SKM-1 treated with dmso at 0.1 percent for 144 hours (cell line): ENCODE results near the gene COMMD4.
"Not testable (repeated sequence)": the region's sequence is repeated elsewhere in the genome, so short reads cannot be mapped to it uniquely, and the experiment has no call there.

Experiments used
- DNase-seq: peaks from one replicate; lab custom pipeline; 2025; ENCODE audit not compliant: unreplicated experiment; lab: John Stamatoyannopoulos, UW

The COMMD4 gene

DNA sequence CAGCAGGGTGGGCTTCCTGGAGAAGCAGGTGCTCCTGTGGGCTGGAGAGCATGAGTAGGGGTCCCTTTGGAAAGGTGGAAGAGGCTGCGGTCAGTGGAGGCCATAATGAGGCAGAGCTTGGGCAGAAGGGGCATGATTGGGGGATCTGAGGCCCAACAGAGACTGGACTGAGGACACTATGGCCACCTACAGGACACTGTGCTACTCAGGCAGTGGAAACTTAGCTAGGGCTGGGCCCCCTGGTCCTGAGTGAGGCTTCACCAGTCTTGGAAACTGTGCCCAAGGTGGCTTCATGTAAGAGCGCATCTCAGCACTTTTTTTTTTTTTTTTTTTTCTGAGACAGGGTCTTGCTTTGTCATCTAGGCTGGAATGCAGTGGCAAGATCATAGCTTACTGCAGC lies 6.3 kb upstream of the COMMD4 start:
- DNase-seq, result no peak

DNA sequence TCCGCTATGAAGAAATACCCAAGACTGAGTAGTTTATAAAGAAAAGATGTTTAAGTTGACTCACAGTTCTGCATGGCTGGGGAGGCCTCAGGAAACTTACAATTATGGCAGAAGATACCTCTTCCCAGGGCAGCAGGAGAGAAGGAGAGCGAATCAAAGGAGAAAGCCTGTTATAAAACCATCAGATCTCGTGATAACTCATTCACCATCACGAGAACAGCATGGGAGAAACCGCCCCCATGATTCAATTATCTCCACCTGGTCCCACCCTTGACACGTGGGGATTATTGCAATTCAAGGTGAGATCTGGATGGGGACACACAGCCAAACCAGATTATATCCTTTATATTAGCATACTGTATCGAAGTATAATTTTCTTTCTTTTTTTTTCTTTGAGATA lies 3.8 kb upstream of the COMMD4 start:
- DNase-seq, result not testable (repeated sequence)

DNA sequence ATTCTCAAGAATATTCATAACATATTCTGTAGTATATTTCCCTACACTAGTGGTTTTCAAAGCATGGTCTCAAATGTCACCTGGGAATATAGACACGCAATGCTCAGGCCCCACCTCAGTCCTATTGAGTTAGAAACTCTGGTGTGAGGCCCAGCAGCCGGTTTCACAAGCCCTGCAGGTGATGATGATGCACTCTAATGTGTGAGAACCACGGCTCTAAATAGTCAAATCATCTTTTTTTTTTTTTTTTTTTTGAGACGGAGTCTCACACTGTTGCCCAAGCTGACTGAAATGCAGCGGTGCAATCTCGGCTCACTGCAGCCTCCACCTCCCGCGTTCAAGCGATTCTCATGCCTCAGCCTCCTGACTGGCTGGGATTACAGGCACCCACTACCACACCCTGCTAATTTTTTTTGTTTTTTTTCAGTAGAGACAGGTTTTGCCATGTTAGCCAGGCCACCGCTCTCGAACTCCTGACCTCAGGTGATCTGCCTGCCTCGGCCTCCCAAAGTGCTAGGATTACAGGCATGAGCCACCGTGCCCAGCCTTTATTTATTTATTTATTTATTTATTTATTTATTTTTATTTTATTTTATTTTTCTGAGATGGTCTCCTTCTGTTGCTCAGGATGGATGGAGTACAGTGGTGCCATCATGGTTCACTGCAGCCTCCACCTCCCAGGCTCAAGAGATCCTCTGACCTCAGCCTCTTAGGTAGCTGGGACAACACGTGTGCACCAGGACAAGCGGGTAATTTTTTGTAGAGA lies 2.0 kb upstream of the COMMD4 start:
- not testable (repeated sequence) for DNase-seq

DNA sequence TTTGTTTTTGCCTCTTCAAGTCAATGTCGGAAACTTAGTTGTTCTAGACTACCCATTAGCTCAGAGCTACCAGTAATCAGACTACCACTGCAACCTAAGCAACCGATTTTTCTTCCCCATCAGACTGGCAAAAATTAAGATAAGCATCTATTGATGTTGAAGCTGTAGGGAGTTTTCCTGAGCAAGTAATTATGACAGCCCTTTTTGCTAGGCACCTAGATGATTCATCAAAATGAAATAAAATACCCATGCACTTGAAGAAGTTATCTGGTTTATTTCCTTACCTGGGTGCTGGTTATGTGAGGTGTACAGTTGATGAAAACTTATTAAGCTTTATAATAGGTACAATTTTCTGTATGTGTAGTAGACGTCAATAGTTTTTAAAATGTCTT lies 554 bp upstream of the COMMD4 start:
- DNase-seq, result no peak

DNA sequence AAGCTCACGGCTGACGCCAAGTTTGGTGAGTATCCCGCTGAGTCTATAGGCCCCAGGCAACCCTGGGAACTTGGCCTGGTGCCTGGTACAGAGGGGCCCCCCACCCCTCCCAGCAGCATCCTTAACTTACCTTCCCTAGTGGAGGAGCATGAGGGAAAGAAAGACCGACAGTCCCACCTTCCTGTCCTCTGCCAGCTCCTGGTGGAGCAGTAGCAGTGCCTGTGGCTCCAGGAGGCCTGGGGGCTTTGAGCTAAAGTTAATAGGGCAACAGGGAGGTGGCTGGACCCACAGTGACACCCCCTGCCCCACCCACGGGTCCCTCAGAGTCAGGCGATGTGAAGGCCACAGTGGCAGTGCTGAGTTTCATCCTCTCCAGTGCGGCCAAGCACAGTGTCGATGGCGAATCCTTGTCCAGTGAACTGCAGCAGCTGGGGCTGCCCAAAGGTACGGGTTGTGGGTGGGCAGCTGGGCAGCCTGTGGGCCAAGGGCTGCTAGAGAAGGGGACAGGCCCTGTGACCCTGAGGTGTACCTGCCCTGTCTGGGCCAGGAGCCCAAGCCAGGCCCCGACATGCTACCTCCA lies 2.9 kb downstream of the COMMD4 start:
- no peak for DNase-seq

DNA sequence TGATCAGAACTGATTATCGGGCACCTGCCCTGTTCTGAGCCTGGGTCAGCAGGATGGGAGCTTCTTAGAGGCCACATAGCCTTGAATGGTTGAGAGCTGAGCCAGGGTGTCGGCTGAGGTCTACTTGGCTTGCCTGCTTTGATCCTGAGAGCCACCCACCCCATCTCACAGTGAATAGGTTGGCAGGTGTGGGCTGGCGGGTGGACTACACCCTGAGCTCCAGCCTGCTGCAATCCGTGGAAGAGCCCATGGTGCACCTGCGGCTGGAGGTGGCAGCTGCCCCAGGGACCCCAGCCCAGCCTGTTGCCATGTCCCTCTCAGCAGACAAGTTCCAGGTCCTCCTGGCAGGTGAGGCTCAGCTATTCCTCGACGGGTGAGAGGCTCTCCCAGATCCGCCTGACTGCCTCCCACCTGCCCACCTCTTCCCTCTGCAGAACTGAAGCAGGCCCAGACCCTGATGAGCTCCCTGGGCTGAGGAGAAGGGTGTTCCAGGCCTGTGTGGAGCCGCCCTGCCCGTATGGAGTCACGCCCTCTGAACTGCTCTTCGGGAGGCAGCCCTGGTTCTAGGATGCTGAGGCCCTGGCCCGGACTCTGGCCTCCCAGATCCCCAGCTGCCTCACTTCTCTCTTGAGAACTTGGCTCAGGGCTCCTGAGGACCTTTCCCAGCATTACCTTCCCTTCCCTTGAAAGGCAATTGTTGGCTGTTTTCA lies 3.8 kb downstream of the COMMD4 start:
- no peak for DNase-seq

DNA sequence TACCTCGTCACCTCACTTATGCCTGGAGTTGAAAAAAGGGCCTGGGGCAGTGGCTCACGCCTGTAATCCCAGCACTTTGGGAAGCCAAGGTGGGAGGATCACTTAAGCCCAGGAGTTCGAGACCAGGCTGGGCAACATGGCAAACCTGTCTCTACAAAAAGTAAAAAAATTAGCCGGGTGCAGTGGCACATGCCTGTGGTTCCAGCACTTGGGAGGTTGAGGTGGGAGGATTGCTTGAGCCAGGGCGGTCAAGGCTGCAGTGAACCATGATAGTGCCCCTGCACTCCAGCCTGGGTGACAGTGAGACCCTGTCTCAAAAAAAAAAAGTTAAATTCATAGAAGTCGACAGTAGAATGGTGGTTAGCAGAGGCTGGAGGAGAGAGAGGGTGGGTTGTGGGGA lies 6.4 kb downstream of the COMMD4 start:
- DNase-seq, result no peak

DNA sequence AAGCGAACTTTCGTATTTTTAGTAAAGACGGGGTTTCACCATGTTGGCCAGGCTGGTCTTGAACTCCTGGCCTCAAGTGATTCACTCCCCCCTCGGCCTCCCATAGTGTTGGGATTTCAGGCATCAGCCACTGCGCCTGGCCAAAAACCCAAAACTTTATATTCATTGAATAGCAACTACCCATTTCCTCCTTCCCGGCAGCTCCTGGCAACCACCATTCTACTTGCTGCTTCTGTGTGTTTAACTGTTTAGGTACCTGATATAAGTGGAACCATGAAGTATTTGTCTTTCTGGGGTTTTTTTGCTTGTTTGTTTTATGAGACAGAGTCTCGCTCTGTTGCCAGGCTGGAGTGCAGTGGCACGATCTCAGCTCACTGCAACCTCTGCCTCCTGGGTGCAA lies 8.1 kb downstream of the COMMD4 start:
- DNase-seq, result not testable (repeated sequence)

DNA sequence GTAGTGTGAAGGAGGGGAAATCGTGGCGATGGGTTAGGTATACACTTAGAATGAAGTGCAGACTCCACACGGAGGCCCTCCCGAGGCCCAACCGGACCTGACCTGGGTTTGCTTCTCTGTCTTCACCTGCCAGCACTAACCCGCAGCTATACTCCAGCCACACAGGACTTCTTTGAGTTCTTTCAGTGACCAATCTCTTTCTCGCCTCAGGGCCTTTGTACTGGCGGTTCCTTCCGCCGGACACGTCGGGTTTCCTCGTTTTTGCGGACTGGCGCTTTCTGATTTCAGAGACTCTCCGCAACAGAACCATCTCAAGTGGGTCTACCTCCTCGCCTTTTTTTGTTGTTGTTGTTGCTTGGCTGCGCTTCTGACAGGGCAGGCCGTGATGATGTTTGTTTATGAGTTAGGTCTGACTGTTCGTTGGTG lies 10.9 kb downstream of the COMMD4 start, which contains the start of gene NEIL1:
TSS of gene NEIL1 (plus strand) at position 244 of the 426 bp plus-strand sequence. CDS start 1,867 bp downstream, outside the sequence.
- no peak for DNase-seq

DNA sequence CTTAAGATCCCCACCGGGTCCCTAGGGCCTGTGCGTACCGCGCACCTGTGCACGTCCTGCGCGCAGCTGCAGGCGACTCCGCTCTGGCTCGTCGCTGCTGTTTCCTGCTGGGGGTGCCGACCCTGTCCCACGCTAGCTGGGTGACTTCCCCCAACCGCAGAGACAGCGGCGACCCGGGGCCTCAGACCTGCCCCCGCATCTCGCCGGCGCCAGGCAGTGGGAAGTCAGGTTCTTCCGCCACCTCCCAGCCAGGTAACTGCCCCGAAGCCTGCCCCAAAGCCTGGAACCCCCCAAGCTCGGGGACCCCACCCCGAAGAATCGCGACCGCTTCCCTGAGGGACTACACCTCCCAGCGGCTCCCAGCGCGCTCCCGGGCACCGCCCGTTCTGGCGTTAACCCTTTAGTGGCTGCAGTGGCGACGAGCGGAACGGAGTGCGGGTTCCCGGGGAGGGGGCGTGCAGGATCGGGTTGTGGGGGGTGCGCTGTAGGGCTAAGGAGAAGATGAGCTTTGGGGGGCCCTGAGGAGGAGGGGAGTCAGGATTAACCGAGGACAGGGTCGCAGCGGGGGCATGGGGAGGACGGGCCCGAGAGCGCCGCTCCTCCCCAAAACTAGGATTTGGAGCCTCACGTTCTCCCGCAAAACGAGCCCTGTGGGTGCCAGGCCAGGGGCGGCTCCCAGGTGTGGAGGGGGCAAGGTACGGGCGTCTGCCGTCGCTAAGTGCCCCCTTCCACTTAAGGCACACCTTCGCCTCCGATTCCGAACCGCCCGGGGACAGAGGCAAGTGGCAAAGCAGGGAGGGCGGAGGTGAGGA lies 11.6 kb downstream of the COMMD4 start:
- no peak for DNase-seq

DNA sequence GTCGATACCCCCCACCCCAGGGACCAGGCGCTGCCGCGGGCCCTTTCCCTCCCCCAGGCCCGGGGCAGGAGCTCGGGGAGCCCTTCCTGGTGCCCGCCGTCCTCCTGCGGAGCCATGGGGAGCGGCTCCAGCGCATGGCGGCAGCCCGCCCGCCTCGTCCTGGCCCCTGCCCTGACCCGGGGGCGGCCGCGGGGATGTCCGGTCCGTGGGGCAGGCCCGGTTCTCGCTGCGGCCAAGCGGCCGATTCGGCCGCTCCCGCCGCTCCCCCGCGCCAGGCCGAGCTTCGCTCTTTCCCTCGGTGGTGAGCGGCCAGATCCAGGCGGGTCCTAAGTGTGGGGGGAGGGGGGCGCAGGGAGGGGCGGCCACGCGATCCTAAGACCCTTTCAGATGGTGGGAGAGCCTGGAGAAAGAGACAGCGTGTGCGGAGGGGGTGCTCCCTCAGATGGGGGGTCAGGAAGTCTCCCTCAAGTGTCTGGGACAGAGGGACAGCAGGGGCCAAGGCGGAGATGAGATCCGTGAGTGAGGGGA lies 12.2 kb downstream of the COMMD4 start:
- no peak for DNase-seq

DNA sequence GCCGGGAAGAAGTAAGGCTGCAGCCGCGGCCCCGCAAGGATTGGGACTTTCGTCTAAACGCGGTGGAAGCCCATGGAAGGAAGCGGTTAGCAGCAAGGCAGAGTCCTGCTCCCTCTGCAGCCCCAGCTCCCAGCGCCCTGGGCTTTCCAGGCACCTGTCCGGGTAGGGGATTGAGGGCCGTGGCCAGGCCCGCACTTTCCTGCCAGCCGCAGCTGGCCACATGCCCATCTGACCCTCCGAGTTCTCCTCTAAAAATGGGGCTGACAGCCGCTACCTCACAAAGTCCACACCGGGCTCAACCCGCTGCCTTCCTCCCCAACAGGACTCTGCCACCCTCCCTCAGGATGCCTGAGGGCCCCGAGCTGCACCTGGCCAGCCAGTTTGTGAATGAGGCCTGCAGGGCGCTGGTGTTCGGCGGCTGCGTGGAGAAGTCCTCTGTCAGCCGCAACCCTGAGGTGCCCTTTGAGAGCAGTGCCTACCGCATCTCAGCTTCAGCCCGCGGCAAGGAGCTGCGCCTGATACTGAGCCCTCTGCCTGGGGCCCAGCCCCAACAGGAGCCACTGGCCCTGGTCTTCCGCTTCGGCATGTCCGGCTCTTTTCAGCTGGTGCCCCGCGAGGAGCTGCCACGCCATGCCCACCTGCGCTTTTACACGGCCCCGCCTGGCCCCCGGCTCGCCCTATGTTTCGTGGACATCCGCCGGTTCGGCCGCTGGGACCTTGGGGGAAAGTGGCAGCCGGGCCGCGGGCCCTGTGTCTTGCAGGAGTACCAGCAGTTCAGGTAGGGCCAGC lies 12.9 kb downstream of the COMMD4 start:
- DNase-seq, result no peak

DNA sequence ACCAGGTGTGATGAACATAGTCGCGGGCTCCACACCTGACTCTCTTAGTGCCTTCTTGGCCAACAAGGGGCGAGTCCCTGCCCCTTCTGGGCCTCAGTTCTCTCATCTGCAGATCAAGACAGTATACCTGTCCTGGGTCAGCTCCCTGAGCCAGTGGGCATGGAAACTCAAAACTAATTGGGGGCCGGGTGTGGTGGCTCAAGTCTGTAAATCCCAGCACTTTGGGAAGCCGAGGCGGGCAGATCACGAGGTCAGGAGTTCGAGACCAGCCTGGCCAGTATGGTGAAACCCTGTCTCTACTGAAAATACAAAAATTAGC lies 13.4 kb downstream of the COMMD4 start:
- not testable (repeated sequence) for DNase-seq

DNA sequence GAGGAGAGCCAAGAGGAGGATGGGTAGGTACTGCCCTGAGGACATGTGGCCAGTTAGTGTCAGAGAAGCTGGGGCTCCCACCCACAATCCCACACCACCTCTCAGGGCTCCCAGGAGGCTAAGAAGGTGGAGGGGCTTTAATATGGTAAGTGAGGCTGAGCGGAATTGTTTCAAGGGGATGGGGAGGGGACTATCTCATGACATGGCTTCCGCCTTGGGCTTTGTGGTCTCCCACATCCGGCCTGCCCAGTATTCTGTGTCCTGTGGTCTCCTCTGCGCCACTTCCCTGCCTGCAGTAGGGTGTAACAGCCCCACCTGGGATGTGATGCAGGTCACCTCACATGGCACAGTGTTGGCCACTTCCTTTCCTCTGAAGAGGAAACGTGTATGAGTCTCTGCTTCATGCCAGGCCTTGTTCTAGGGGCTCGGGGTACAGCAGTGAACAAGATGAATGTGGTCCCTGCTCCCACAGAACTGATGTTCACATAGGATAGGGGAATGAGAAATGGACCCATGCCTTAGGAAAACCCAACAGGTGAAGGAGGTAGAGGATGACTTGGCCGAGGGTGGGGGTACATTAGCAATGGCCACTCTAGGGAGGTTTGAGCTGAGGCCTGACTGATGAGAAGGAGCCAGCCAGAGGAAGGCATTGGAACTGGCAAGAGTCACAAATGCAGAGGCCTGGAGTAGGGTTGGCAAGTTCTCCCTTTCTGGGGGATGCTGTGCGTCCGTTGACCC lies 14.2 kb downstream of the COMMD4 start:
- peak; percentile 77 for DNase-seq

DNA sequence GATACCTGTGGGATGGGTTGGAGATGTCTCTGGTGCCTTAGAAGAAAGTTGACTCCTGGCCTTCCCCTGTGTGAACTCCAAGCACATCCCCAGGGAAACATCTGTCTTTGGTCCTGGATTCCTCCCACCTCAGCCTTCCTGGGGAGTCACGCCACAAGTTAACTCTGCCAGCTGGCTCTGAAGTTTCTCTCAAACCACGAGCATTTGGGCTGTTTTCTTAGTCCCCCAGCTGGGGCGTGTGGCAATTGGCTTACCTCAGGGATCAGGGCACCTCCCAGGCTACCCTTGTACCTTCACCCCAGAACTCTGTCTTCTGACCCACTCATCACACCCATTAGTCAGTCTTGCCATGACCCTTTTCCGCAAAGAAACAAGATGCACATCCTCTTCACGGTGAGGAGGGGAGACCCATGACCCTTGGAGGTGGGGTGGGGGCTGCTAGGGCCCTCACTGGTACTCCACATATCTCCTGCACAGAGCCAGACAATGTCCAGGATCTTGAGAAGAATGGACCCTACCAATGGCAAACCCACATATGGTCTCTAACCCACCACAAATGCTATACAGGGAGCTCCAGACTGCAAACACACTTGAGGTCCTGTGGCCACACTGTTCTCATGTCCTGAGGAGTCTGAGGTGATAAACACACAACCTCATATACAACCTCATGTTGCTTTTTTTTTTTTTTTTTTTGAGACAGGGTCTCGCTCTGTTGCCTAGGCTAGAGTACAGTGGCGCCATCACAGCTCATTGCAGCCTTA lies 14.9 kb downstream of the COMMD4 start:
- no peak for DNase-seq

DNA sequence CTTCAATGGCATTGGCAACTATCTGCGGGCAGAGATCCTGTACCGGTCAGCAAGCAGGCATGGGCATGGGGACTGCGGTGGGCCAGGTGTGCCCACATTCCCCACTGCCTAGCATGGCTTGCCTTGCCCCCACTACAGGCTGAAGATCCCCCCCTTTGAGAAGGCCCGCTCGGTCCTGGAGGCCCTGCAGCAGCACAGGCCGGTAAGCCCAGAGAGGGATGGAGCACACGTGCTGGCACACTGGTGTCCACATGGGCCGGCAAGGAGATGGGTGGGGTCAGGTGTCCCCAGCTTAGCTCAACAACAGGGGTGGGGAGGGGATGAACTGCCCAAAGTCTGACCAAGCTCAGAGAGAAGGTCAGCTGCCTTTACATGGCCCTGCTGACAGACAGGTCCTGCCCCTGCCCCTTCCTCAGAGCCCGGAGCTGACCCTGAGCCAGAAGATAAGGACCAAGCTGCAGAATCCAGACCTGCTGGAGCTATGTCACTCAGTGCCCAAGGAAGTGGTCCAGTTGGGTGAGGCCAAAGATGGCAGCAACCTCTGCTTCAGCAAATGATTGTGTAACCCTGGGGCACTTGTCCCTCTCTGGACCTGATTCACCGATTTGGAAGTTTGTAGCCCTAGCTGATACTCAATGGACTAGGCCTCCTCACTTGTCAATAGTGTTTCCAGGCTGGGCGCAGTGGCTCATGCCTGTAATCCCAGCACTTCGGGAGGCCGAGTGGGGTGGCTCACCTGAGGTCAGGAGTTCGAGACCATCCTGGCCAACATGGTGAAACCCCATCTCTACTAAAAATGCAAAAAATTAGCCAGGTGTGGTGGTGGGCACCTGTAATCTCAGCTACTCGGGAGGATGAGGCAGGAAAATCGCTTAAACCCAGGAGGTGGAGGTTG lies 16.6 kb downstream of the COMMD4 start:
- DNase-seq, result no peak

DNA sequence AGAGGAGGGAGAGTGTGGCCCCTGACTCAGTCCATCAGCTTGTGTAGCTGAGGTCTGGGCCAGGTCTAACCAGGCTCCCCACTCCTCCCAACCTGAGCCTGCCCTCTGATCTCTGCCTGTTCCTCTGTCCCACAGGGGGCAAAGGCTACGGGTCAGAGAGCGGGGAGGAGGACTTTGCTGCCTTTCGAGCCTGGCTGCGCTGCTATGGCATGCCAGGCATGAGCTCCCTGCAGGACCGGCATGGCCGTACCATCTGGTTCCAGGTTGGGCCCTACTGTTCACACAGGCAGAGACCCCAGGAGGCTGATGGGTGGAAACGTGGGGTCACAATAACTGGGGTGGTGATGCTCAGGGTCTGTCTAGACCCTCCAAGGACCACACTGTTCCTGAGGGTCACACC lies 17.7 kb downstream of the COMMD4 start:
- DNase-seq, result no peak

DNA sequence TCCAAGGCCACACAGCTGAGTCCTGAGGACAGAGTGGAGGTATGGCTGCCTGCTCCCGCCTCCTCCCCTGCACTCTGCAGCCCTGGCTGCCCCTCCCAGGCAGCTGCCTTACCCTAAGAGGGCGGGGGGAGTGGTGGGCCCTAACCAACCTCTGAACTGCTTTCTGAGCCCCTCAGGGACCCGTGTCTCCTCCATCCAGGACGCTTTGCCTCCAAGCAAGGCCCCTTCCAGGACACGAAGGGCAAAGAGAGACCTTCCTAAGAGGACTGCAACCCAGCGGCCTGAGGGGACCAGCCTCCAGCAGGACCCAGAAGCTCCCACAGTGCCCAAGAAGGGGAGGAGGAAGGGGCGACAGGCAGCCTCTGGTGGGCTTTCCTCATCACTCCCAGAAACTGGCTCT lies 18.6 kb downstream of the COMMD4 start:
- DNase-seq, result no peak
